Neural cell (in vitro differentiated cells): ENCODE results near the gene OGFOD1. TPM values are rescaled to one million over a fixed set of nuclear protein-coding genes. Genes with fewer than 3 reads are reported as not detected.

ENCODE experiments used
- H2AFZ ChIP-seq: fragments of 200-600, 300-800 bp; sonication (generic), shearing (Covaris generic); 2 replicates; pipeline ENCODE4 v1.6.0; 2014; ENCODE audit warnings: low read depth, mild to moderate bottlenecking, antibody characterized with exemption, low read length, moderate library complexity
- H3F3A ChIP-seq: fragments of 200-600 bp; shearing (Covaris generic); 2 replicates; pipeline ENCODE4 v1.6.1; 2016; ENCODE audit warnings: mild to moderate bottlenecking, moderate library complexity, mixed read lengths, antibody characterized with exemption, low read length; ENCODE audit not compliant: insufficient read depth, poor library complexity, severe bottlenecking
- H3K27ac ChIP-seq: fragments of 200-600, 300-800 bp; sonication (generic), shearing (Covaris generic); 2 replicates; pipeline ENCODE4 v1.5.1; 2014; ENCODE audit warnings: mild to moderate bottlenecking, low read length, moderate library complexity
- H3K27me3 ChIP-seq: fragments of 300-800, 200-600 bp; sonication (generic), shearing (Covaris generic); 2 replicates; pipeline ENCODE4 v1.6.0; 2014; ENCODE audit warnings: mild to moderate bottlenecking, low read depth, low read length, moderate library complexity; ENCODE audit not compliant: insufficient read depth
- H3K36me3 ChIP-seq: fragments of 300-800, 200-600 bp; sonication (generic), shearing (Covaris generic); 2 replicates; pipeline ENCODE4 v1.5.1; 2014; ENCODE audit warnings: mild to moderate bottlenecking, antibody characterized with exemption, low read length, moderate library complexity; ENCODE audit not compliant: insufficient read depth
- H3K4me2 ChIP-seq: fragments of 300-800, 200-600 bp; sonication (generic), shearing (Covaris generic); 2 replicates; pipeline ENCODE4 v1.6.0; 2014; ENCODE audit warnings: mild to moderate bottlenecking, low read length
- H3K4me3 ChIP-seq: fragments of 300-800, 200-600 bp; sonication (generic), shearing (Covaris generic); 2 replicates; pipeline ENCODE4 v1.5.1; 2014; ENCODE audit warnings: mild to moderate bottlenecking, low read length, moderate library complexity
- H3K79me2 ChIP-seq: fragments of 200-600 bp; shearing (Covaris generic); replicated peaks from 2 replicates; pipeline ENCODE4 v1.6.0; 2014; ENCODE audit warnings: mild to moderate bottlenecking, low read length, moderate library complexity; ENCODE audit not compliant: insufficient read depth
- H3K9ac ChIP-seq: fragments of 300-800, 200-600 bp; sonication (generic), shearing (Covaris generic); 2 replicates; pipeline ENCODE4 v1.6.1; 2016; ENCODE audit warnings: mild to moderate bottlenecking, low read length, mixed read lengths
- H3K9me2 ChIP-seq: fragments of 200-600 bp; shearing (Covaris generic); 2 replicates; pipeline ENCODE4 v1.6.1; 2016; ENCODE audit warnings: mild to moderate bottlenecking, low read length, mixed read lengths; ENCODE audit not compliant: insufficient read depth
- H3K9me3 ChIP-seq: fragments of 200-600, 300-800 bp; sonication (generic), shearing (Covaris generic); 2 replicates; pipeline ENCODE4 v1.6.1; 2016; ENCODE audit warnings: mild to moderate bottlenecking, mixed run types, low read length, moderate library complexity, mixed read lengths
- H4K20me1 ChIP-seq: fragments of 200-600 bp; shearing (Covaris generic); 2 replicates; pipeline ENCODE4 v1.6.1; 2016; ENCODE audit warnings: mild to moderate bottlenecking, mixed run types; ENCODE audit not compliant: insufficient read depth
- CTCF ChIP-seq: fragments of 450-650 bp; IDR thresholded peaks from 2 replicates; pipeline ENCODE4 v1.5.1; 2014; ENCODE audit warnings: antibody characterized with exemption, mild to moderate bottlenecking, moderate library complexity; ENCODE audit not compliant: poor library complexity, severe bottlenecking
- EP300 ChIP-seq: fragments of 450-650 bp; conservative IDR thresholded peaks from 2 replicates; pipeline ENCODE4 v1.6.1; 2014; ENCODE audit warnings: antibody characterized with exemption, mild to moderate bottlenecking, moderate library complexity; ENCODE audit not compliant: poor library complexity, severe bottlenecking
- EZH2 ChIP-seq: fragments of 200-600, 300-800 bp; shearing (Covaris generic), sonication (generic); IDR thresholded peaks from 2 replicates; pipeline ENCODE4 v1.6.1; 2014; ENCODE audit warnings: antibody characterized with exemption, low read length, borderline replicate concordance, mild to moderate bottlenecking; ENCODE audit not compliant: insufficient read depth, poor library complexity, severe bottlenecking
- MXI1 ChIP-seq: fragments of 450-650 bp; conservative IDR thresholded peaks from 2 replicates; pipeline ENCODE4 v1.6.1; 2014; ENCODE audit warnings: antibody characterized with exemption, mild to moderate bottlenecking; ENCODE audit not compliant: poor library complexity, severe bottlenecking
- POLR2AphosphoS5 ChIP-seq: IDR thresholded peaks from 2 replicates; pipeline ENCODE4 v1.6.1; 2012
- RAD21 ChIP-seq: fragments of 450-650 bp; conservative IDR thresholded peaks from 2 replicates; pipeline ENCODE4 v1.6.1; 2014; ENCODE audit warnings: antibody characterized with exemption, mild to moderate bottlenecking, moderate library complexity
- SMC3 ChIP-seq: fragments of 450-650 bp; conservative IDR thresholded peaks from 2 replicates; pipeline ENCODE4 v1.6.1; 2014; ENCODE audit warnings: antibody characterized with exemption, mild to moderate bottlenecking, moderate library complexity; ENCODE audit not compliant: poor library complexity
- TAF1 ChIP-seq: IDR thresholded peaks from 2 replicates; pipeline ENCODE4 v1.6.1; 2012; ENCODE audit warnings: low read depth
- polyA plus RNA-seq: library from polyadenylated mRNA; depleted of rRNA; stranded (reverse); fragments of >200 nt; gene quantifications from 2 replicates; pipeline ENCODE4 v1.2.3, GENCODE V29; 2014
- TF ChIP-seq, protein P1 (sequence below): IDR thresholded peaks from 2 replicates; pipeline ENCODE4 v1.6.1; 2012; ENCODE audit warnings: borderline replicate concordance

The OGFOD1 gene
- polyA plus RNA-seq, 1 donor from 2014 or later = 35.6 TPM

DNA sequence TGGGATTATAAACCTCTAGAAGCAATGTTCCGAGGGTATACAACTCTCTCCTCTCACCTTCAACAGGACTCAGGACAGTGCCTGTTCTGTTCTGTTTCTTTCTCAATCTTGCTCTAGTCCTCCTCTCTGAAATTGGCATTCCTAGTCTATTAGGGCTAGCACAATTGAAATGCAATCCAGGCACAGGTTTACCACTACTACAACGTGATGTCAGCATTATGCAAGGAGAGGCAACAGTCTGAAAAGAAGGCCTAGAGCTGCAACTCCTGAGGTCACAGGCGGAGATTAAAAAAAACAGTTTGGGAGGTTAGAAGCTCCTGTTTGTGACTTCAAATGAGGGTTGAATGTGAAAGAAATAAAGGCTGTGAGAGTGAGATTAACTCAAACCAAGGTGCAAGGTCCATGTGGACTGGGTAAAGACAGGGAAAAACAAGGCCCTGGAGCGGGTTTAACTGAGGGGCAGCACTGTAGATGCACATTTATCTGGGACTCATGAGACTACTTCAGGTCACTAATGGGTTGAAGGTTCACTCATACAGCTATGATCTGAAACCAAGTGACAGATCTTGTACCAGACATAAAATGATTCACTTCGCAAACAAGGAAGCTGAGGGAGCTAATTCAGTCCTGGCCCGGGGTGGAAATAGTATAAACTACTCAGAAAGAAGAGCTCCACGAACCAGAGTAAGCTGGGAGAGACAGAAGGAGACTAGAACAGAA, 42.8 kb upstream of the OGFOD1 start:
- Histone ChIP-seq H3K79me2 (no peaks in the 10 kb centered on the region), H3K9me2 (no peaks in the 10 kb centered on the region), H3K4me2 (no peak overlapping the region), H3K9me3 (no peaks in the 10 kb centered on the region), H2AFZ (no peak overlapping the region), H3K4me3 (no peak overlapping the region), H3K27ac (no peak overlapping the region), H4K20me1 (no peaks in the 10 kb centered on the region), H3K9ac (no peak overlapping the region), H3F3A (no peaks in the 10 kb centered on the region), H3K36me3 (peaks cover 19% of the 10 kb centered on the region), H3K27me3 (no peaks in the 10 kb centered on the region)
- TF ChIP-seq EP300 (no peak), EZH2 (no peak), POLR2AphosphoS5 (no peak), RAD21 (no peak), MXI1 (no peak)

DNA sequence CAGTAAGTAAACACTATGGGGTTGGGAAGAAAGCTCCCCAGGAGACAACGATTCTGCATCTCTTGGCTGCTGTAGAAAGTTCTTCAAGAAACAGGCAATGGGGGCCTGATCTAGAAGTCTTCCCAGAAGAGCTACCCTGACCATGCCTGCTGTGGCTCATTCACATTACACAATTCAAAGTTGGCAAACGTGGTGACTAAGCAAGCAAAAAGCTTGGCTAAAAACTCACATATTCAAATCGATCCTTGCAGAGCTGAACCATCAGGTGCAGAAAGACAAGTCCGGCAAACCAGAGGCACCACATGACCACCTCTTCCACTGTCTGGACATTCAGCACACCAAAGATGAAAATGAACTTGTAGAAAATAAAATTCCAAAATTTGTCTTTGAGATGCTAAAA, 42.2 kb upstream of the OGFOD1 start:
- Histone ChIP-seq H3K9me3 (no peaks in the 10 kb centered on the region), H3F3A (no peaks in the 10 kb centered on the region), H3K27me3 (no peaks in the 10 kb centered on the region), H3K36me3 (peaks cover 19% of the 10 kb centered on the region), H3K4me2 (no peak overlapping the region), H3K79me2 (no peaks in the 10 kb centered on the region), H4K20me1 (no peaks in the 10 kb centered on the region), H3K9ac (no peak overlapping the region), H3K9me2 (no peaks in the 10 kb centered on the region), H2AFZ (no peak overlapping the region), H3K27ac (no peak overlapping the region), H3K4me3 (no peak overlapping the region)
- TF ChIP-seq EP300 (no peak), TAF1 (no peak), SMC3 (no peak), EZH2 (no peak), RAD21 (no peak), POLR2AphosphoS5 (no peak), CTCF (no peak), MXI1 (no peak)
- TF ChIP-seq, protein P1, sequence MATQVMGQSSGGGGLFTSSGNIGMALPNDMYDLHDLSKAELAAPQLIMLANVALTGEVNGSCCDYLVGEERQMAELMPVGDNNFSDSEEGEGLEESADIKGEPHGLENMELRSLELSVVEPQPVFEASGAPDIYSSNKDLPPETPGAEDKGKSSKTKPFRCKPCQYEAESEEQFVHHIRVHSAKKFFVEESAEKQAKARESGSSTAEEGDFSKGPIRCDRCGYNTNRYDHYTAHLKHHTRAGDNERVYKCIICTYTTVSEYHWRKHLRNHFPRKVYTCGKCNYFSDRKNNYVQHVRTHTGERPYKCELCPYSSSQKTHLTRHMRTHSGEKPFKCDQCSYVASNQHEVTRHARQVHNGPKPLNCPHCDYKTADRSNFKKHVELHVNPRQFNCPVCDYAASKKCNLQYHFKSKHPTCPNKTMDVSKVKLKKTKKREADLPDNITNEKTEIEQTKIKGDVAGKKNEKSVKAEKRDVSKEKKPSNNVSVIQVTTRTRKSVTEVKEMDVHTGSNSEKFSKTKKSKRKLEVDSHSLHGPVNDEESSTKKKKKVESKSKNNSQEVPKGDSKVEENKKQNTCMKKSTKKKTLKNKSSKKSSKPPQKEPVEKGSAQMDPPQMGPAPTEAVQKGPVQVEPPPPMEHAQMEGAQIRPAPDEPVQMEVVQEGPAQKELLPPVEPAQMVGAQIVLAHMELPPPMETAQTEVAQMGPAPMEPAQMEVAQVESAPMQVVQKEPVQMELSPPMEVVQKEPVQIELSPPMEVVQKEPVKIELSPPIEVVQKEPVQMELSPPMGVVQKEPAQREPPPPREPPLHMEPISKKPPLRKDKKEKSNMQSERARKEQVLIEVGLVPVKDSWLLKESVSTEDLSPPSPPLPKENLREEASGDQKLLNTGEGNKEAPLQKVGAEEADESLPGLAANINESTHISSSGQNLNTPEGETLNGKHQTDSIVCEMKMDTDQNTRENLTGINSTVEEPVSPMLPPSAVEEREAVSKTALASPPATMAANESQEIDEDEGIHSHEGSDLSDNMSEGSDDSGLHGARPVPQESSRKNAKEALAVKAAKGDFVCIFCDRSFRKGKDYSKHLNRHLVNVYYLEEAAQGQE = no peak
